ENCODE data around the gene KCNH8. TPM values are rescaled to one million over a fixed set of nuclear protein-coding genes. Genes with fewer than 3 reads are reported as not detected.

KCNH8 gene
- total and polyA plus RNA-seq, 4 donors: 0.02 to 0.08 (median 0.05) TPM; not detected in 1

DNA sequence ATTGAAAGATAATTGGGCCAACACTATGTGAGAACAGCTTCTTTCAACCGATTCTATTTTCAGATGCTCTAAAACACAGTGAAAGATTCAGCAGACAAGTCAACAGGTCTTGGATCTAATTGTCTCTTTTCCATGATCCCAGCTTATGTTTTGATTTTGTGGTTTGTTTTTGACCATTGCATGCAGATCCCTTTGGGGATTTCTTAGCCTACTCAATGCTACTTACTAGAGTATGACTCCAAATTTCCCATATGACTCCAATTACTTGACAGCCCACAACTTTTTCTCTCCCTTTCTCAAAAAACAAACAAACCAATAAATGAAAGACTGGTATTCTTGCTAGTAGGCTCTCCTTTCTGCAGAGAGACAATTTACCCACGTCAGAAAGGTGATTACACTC is 67.1 kb downstream of the KCNH8 start:
- no peak for DNase-seq (ENCODE audit: low spot score)
- H3K4me1 ChIP-seq (ENCODE audit: control insufficient read depth in 4 of 4, insufficient read depth in 4 of 4, low read length in 3 of 4): peaks cover 0 to 13% (median 6%) of the 10 kb centered on the region in 4 donors
- no peak for TF ChIP-seq TAF1 (conservative IDR thresholded peaks at IDR 0.05)
- TF ChIP-seq FOXA1 (IDR thresholded peaks at IDR 0.05): no peak
- TF ChIP-seq, protein P1, sequence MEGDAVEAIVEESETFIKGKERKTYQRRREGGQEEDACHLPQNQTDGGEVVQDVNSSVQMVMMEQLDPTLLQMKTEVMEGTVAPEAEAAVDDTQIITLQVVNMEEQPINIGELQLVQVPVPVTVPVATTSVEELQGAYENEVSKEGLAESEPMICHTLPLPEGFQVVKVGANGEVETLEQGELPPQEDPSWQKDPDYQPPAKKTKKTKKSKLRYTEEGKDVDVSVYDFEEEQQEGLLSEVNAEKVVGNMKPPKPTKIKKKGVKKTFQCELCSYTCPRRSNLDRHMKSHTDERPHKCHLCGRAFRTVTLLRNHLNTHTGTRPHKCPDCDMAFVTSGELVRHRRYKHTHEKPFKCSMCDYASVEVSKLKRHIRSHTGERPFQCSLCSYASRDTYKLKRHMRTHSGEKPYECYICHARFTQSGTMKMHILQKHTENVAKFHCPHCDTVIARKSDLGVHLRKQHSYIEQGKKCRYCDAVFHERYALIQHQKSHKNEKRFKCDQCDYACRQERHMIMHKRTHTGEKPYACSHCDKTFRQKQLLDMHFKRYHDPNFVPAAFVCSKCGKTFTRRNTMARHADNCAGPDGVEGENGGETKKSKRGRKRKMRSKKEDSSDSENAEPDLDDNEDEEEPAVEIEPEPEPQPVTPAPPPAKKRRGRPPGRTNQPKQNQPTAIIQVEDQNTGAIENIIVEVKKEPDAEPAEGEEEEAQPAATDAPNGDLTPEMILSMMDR (IDR thresholded peaks at IDR 0.05; ENCODE audit: low read depth, low read length, missing input control): no peak
- no peak for TF ChIP-seq GABPA (IDR thresholded peaks at IDR 0.05 in 1 of 2, conservative IDR thresholded peaks at IDR 0.05 in 1 of 2)
- TF ChIP-seq, protein P2, sequence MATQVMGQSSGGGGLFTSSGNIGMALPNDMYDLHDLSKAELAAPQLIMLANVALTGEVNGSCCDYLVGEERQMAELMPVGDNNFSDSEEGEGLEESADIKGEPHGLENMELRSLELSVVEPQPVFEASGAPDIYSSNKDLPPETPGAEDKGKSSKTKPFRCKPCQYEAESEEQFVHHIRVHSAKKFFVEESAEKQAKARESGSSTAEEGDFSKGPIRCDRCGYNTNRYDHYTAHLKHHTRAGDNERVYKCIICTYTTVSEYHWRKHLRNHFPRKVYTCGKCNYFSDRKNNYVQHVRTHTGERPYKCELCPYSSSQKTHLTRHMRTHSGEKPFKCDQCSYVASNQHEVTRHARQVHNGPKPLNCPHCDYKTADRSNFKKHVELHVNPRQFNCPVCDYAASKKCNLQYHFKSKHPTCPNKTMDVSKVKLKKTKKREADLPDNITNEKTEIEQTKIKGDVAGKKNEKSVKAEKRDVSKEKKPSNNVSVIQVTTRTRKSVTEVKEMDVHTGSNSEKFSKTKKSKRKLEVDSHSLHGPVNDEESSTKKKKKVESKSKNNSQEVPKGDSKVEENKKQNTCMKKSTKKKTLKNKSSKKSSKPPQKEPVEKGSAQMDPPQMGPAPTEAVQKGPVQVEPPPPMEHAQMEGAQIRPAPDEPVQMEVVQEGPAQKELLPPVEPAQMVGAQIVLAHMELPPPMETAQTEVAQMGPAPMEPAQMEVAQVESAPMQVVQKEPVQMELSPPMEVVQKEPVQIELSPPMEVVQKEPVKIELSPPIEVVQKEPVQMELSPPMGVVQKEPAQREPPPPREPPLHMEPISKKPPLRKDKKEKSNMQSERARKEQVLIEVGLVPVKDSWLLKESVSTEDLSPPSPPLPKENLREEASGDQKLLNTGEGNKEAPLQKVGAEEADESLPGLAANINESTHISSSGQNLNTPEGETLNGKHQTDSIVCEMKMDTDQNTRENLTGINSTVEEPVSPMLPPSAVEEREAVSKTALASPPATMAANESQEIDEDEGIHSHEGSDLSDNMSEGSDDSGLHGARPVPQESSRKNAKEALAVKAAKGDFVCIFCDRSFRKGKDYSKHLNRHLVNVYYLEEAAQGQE (IDR thresholded peaks at IDR 0.05): no peak
- no peak for TF ChIP-seq YY1 (IDR thresholded peaks at IDR 0.05)
- TF ChIP-seq EGR1 (IDR thresholded peaks at IDR 0.05; ENCODE audit: low read depth in 2 of 2): no peak
- TF ChIP-seq RXRA (IDR thresholded peaks at IDR 0.05): no peak
- TF ChIP-seq JUND (IDR thresholded peaks at IDR 0.05): no peak
- TF ChIP-seq RAD21 (IDR thresholded peaks at IDR 0.05): no peak
- TF ChIP-seq NR2F2 (IDR thresholded peaks at IDR 0.05): no peak
- no peak for TF ChIP-seq SP1 (IDR thresholded peaks at IDR 0.05)
- no peaks in the 10 kb centered on the region for H3K9me3 ChIP-seq (ENCODE audit: control insufficient read depth in 4 of 4, low read length in 3 of 4)
- H3K27me3 ChIP-seq (ENCODE audit: control insufficient read depth in 4 of 4, insufficient read depth in 4 of 4, low read length in 3 of 4): no peaks in the 10 kb centered on the region
- no peaks in the 10 kb centered on the region for H3K36me3 ChIP-seq (ENCODE audit: control insufficient read depth in 4 of 4, insufficient read depth in 3 of 4, low read depth in 1 of 4, low read length in 3 of 4)
- H3K4me3 ChIP-seq (ENCODE audit: low read depth in 1 of 3, low read length in 3 of 3): no peak overlapping the region
- H3K27ac ChIP-seq (ENCODE audit: low read depth in 1 of 2, low read length in 2 of 2): no peak overlapping the region
- WGBS: 76% methylated on average over 2 of the region's 2 CpGs
- no peak overlapping the region for H3K9ac ChIP-seq (ENCODE audit: low read depth in 1 of 2, low read length in 2 of 2)

DNA sequence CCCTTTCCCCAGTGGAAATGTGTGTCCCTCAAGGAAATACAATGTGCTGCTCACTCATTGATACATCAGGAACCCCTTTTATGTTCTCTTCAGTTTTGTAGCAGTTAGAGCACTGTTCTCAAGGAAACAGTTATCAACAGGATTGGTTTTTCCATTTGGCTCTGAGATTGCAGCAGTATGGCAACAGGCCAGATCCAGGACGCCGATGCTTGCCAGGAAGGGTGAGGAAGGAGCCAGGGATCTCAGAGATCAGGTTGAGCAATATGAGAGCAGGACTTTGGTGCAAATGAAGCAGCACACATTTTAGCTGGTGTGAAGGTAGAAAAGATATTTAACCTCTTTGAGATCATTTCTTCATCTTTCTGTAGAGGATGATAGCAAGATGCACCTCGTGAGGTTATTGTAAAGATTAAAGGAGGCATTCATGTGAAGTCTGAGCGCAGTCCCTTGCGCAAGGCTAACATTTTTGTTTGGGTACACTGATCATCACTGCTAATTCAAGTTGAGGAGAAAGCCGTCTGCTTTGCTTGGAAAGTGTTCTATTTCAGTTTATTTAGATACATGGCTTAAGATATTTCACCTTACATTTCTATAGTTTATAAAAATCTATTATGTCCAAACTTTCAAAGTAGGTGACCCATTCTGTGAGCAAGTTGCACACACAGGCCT is 68.5 kb downstream of the KCNH8 start:
- Histone ChIP-seq H3K36me3 (ENCODE audit: control insufficient read depth in 4 of 4, insufficient read depth in 3 of 4, low read depth in 1 of 4, low read length in 3 of 4) (no peaks in the 10 kb centered on the region), H3K27me3 (ENCODE audit: control insufficient read depth in 4 of 4, insufficient read depth in 4 of 4, low read length in 3 of 4) (no peaks in the 10 kb centered on the region), H3K4me3 (ENCODE audit: low read depth in 1 of 3, low read length in 3 of 3) (no peak overlapping the region), H3K9me3 (ENCODE audit: control insufficient read depth in 4 of 4, low read length in 3 of 4) (no peaks in the 10 kb centered on the region), H3K9ac (ENCODE audit: low read depth in 1 of 2, low read length in 2 of 2) (no peak overlapping the region), H3K27ac (ENCODE audit: low read depth in 1 of 2, low read length in 2 of 2) (no peak overlapping the region), H3K4me1 (ENCODE audit: control insufficient read depth in 4 of 4, insufficient read depth in 4 of 4, low read length in 3 of 4) (peaks cover 0 to 13% (median 6%) of the 10 kb centered on the region in 4 donors)
- WGBS: 47% methylated on average over 6 of the region's 6 CpGs
- DNase-seq (ENCODE audit: low spot score): no peak
- no peak for TF ChIP-seq GABPA (IDR thresholded peaks at IDR 0.05 in 1 of 2, conservative IDR thresholded peaks at IDR 0.05 in 1 of 2)
- no peak for TF ChIP-seq NR2F2 (IDR thresholded peaks at IDR 0.05)
- TF ChIP-seq EGR1 (IDR thresholded peaks at IDR 0.05; ENCODE audit: low read depth in 2 of 2): no peak
- no peak for TF ChIP-seq HNF4G (IDR thresholded peaks at IDR 0.05)
- TF ChIP-seq JUND (IDR thresholded peaks at IDR 0.05): peak in 1 of 2 donors; percentile 24
- TF ChIP-seq, protein P1 (IDR thresholded peaks at IDR 0.05; ENCODE audit: low read depth, low read length, missing input control): no peak
- TF ChIP-seq, protein P3, sequence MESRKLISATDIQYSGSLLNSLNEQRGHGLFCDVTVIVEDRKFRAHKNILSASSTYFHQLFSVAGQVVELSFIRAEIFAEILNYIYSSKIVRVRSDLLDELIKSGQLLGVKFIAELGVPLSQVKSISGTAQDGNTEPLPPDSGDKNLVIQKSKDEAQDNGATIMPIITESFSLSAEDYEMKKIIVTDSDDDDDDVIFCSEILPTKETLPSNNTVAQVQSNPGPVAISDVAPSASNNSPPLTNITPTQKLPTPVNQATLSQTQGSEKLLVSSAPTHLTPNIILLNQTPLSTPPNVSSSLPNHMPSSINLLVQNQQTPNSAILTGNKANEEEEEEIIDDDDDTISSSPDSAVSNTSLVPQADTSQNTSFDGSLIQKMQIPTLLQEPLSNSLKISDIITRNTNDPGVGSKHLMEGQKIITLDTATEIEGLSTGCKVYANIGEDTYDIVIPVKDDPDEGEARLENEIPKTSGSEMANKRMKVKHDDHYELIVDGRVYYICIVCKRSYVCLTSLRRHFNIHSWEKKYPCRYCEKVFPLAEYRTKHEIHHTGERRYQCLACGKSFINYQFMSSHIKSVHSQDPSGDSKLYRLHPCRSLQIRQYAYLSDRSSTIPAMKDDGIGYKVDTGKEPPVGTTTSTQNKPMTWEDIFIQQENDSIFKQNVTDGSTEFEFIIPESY (IDR thresholded peaks at IDR 0.05): no peak
- TF ChIP-seq FOXA1 (IDR thresholded peaks at IDR 0.05): no peak
- peak; percentile 64 to 73 for TF ChIP-seq HNF4A (conservative IDR thresholded peaks at IDR 0.05)
- TF ChIP-seq, protein P4, sequence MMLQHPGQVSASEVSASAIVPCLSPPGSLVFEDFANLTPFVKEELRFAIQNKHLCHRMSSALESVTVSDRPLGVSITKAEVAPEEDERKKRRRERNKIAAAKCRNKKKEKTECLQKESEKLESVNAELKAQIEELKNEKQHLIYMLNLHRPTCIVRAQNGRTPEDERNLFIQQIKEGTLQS (IDR thresholded peaks at IDR 0.05): no peak
- peak; percentile 8 to 46 for TF ChIP-seq RXRA (IDR thresholded peaks at IDR 0.05)
- TF ChIP-seq, protein P2 (IDR thresholded peaks at IDR 0.05): no peak
- TF ChIP-seq, protein P5, sequence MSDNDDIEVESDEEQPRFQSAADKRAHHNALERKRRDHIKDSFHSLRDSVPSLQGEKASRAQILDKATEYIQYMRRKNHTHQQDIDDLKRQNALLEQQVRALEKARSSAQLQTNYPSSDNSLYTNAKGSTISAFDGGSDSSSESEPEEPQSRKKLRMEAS (IDR thresholded peaks at IDR 0.05): no peak
